MCF 10A (cell line): Measurements from ENCODE around the gene SUPT7L. TPM values are rescaled to one million over a fixed set of nuclear protein-coding genes. Genes with fewer than 3 reads are reported as not detected.

Experiments
- Bru-seq: library from RNA; stranded (reverse); fragments of 400-500 nt; gene quantifications from one replicate; lab custom pipeline; 2021; lab: Mats Ljungman, UMichigan
- BruChase-seq, 2 experiments: library from RNA; stranded (reverse); fragments of 400-500 nt; gene quantifications; one replicate each; lab custom pipeline; 2021; lab: Mats Ljungman, UMichigan
- BruUV-seq: library from RNA; stranded (reverse); fragments of 400-500 nt; replicated peaks from 2 replicates; lab custom pipeline; 2021; lab: Mats Ljungman, UMichigan
- CTCF ChIA-PET: fragments of 300-600 bp; sonication (Branson Sonifier 250); formaldehyde crosslinking; extraction: SDS; loops from one replicate; lab custom pipeline; 2021; ENCODE audit warnings: antibody characterized with exemption, inconsistent platforms; lab: Yijun Ruan, JAX
- POLR2A ChIA-PET: fragments of 300-600, 350-650 bp; sonication (Branson Sonifier 250); formaldehyde crosslinking; extraction: SDS; loops from one replicate; lab custom pipeline; 2020; ENCODE audit warnings: antibody characterized with exemption, inconsistent platforms; lab: Yijun Ruan, JAX
- DNase-seq: peaks from one replicate; pipeline ENCODE4 v3.0.0-alpha.2; 2018; ENCODE audit not compliant: unreplicated experiment
- H3K27ac Mint-ChIP-seq: one replicate; pipeline ENCODE4 v1.8.0; 2022; ENCODE audit warnings: mild to moderate bottlenecking, low read depth, mixed read lengths; ENCODE audit not compliant: unreplicated experiment
- H3K27me3 Mint-ChIP-seq: one replicate; pipeline ENCODE4 v1.8.0; 2022; ENCODE audit warnings: mixed read lengths; ENCODE audit not compliant: insufficient read depth, unreplicated experiment
- H3K36me3 Mint-ChIP-seq: one replicate; pipeline ENCODE4 v1.8.0; 2022; ENCODE audit warnings: mild to moderate bottlenecking, moderate library complexity, mixed read lengths; ENCODE audit not compliant: insufficient read depth, unreplicated experiment
- H3K4me1 Mint-ChIP-seq: one replicate; pipeline ENCODE4 v1.8.0; 2022; ENCODE audit warnings: mixed read lengths; ENCODE audit not compliant: insufficient read depth, unreplicated experiment
- H3K4me3 Mint-ChIP-seq: one replicate; pipeline ENCODE4 v1.8.0; 2022; ENCODE audit warnings: mild to moderate bottlenecking, moderate library complexity, mixed read lengths; ENCODE audit not compliant: unreplicated experiment
- H3K9me3 Mint-ChIP-seq: one replicate; pipeline ENCODE4 v1.8.0; 2022; ENCODE audit warnings: mixed read lengths; ENCODE audit not compliant: unreplicated experiment
- CTCF ChIP-seq: fragments of 200-600 bp; IDR thresholded peaks from one replicate; pipeline ENCODE4 v1.8.0; 2022; ENCODE audit warnings: antibody characterized with exemption, mild to moderate bottlenecking; ENCODE audit not compliant: unreplicated experiment
- intact Hi-C: fragments of 100-400 bp; cut with micrococcal nuclease; formaldehyde crosslinking; loops from 2 replicates; pipeline ENCODE4 v1.14.1; 2022
- long read RNA-seq: library from polyadenylated mRNA; stranded (forward); transcript quantifications from one replicate; pipeline ENCODE4 v2.0.0, GENCODE V29; 2022
- total RNA-seq: library from RNA; stranded (reverse); gene quantifications from 2 replicates; pipeline ENCODE4 v1.2.3, GENCODE V29; 2022

Gene SUPT7L
- 36.4 and 40.8 TPM in 2 replicates for total RNA-seq
- percentile 89 among the genes with signal in this experiment for Bru-seq, nascent RNA
- percentile 93 among the genes with signal in this experiment for BruChase-seq, experiment 1, labeled RNA remaining after a 6-hour chase
- percentile 91 among the genes with signal in this experiment for BruChase-seq, experiment 2, labeled RNA remaining after a 2-hour chase
- long read RNA-seq, full-length matches to known transcripts: 107 of 135 reads
- long read RNA-seq, partial matches to known transcripts: 7 of 135 reads
- long read RNA-seq, other reads (novel, unspliced or antisense): 21 of 135 reads

DNA sequence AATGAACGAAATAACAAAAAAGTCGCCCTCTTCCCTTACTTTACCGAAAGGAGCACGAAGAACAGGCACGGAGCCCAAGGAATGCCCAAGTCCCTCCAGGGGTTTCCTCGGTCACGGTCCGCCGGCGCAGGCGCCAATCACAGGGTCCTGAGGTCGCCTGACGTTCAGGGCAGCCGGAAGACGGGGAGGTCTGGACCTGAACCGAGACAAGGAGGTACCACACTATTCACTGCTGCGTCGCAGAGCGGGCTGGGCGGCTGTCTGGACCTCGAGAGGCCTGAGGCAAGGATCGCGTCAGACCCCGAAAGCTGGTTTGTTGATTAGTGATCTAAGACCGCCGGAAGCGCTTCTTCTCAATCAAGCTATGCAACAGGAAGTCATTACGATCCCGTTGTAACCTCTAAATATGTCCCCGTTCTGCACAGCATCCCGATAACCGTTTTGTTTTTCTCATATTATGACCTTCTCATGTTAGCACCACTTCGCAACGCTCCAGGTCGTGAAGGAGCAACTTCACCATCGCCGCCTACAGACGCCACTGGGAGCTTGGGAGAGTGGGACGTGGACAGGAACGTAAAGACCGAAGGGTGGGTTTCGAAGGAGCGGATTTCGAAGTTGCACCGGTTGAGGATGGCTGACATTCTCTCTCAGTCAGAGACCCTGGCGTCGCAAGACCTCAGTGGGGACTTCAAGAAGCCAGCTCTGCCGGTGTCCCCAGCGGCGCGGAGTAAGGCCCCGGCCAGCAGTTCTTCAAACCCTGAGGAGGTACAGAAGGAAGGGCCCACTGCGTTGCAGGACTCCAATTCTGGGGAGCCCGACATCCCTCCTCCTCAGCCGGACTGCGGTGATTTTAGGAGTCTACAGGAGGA lies at the start of gene SUPT7L, which contains the start of gene SLC4A1AP:
TSS of gene SUPT7L (minus strand) at position 330 of the 869 bp plus-strand sequence. CDS start 1,422 bp downstream, outside the sequence.
TSS of gene SLC4A1AP (plus strand) at position 605 of the 869 bp plus-strand sequence. CDS start at position 631, 26 bp downstream.
- peaks cover 68% of the 10 kb centered on the region for H3K36me3 Mint-ChIP-seq
- POLR2A ChIA-PET: interaction anchor here (0.7 to 3.4 kb wide), 21 partner anchors 9 to 452 kb away, joined by 3 to 27 read pairs (median 4); partner anchors contain the start of genes ATRAID, CCDC121, EIF2B4 and GPN1
- peak within 1 kb of the TSS; percentile 95 for H3K27ac Mint-ChIP-seq
- CTCF ChIA-PET: interaction anchor here (0.6 to 5.6 kb wide), 5 partner anchors 12 to 1300 kb away, joined by 3 to 41 read pairs (median 3); no protein-coding TSS in a partner anchor
- DNase-seq: peak; percentile 83
- BruUV-seq: no TSS peak
- H3K4me1 Mint-ChIP-seq: peaks cover 29% of the 10 kb centered on the region
- intact Hi-C loops: no loop called here
- H3K27me3 Mint-ChIP-seq: no peaks in the 10 kb centered on the region
- no peak for TF ChIP-seq CTCF
- H3K9me3 Mint-ChIP-seq: no peaks in the 10 kb centered on the region
- H3K4me3 Mint-ChIP-seq: peak within 1 kb of the TSS; percentile 92

DNA sequence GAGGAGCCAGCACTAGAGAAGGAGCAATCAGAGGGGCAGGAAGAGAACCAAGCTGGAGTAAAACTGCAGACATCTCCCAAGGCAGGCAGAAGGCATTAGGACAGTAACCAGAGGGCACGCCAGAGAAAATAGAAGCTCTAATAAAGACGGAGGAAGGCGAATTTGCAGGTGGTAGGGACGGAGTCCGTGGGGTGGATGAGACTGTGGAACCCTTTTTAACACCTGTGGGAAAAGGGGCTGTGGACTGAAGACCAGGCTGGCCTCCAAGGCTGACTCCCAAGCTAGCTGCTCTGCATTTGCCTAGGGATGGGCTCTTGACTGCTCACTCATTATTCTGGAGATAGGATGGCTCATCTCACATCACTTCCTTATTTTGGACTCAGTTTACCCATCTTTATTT lies 49.8 kb upstream of the SUPT7L start:
- intact Hi-C loops: no loop called here
- no peak overlapping the region for H3K4me3 Mint-ChIP-seq
- CTCF ChIA-PET: interaction anchor here (0.7 to 2.3 kb wide), 6 partner anchors 10 to 95 kb away, joined by 3 to 9 read pairs (median 6); no protein-coding TSS in a partner anchor

DNA sequence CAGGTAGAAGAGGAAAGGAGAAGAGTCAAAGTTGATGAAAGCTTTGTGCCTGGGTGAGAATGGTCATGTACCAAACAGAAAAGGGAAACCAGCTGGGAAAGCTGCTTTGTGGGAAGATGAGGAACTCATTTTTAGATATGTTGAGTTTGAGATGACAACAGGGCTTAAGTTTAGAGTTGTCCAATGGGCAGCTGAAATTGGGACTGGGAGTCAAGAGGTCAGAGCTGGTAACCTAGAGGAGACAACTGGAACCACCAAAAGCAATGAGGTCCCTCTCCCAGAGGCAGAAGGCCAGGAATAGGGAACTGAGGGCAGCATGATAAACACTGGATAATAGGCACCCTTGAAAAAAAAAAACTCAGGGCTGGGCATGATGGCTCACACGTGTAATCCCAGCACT lies 49.1 kb upstream of the SUPT7L start:
- intact Hi-C loops: no loop called here
- POLR2A ChIA-PET: interaction anchor here (0.6 to 1.2 kb wide), 3 partner anchors 22 to 244 kb away, joined by 3 to 6 read pairs (median 3); no protein-coding TSS in a partner anchor
- no peak for TF ChIP-seq CTCF
- no TSS peak for BruUV-seq
- Mint-ChIP-seq H3K9me3 (no peaks in the 10 kb centered on the region), H3K4me3 (no peak overlapping the region), H3K36me3 (no peaks in the 10 kb centered on the region), H3K27ac (peak overlapping the region; percentile 47), H3K4me1 (peaks cover 42% of the 10 kb centered on the region), H3K27me3 (no peaks in the 10 kb centered on the region)
- CTCF ChIA-PET: interaction anchor here (0.9 to 2.3 kb wide), 6 partner anchors 9 to 691 kb away, joined by 3 to 9 read pairs (median 6); no protein-coding TSS in a partner anchor
- no peak for DNase-seq

More for the DNA sequence above, 49.8 kb upstream of the SUPT7L start:
- POLR2A ChIA-PET: interaction anchor here (1.7 kb wide), 1 partner anchor 39 kb away, joined by 5 read pairs; no protein-coding TSS in a partner anchor
- no TSS peak for BruUV-seq
- no peaks in the 10 kb centered on the region for H3K27me3 Mint-ChIP-seq
- H3K27ac Mint-ChIP-seq: no peak overlapping the region
- H3K9me3 Mint-ChIP-seq: no peaks in the 10 kb centered on the region
- no peak for TF ChIP-seq CTCF
- H3K36me3 Mint-ChIP-seq: no peaks in the 10 kb centered on the region
- DNase-seq: no peak
- peaks cover 36% of the 10 kb centered on the region for H3K4me1 Mint-ChIP-seq
